GM12891 (cell line): ENCODE data around the gene TDRD12.

Experiments used
- POLR2A ChIP-seq: IDR thresholded peaks from 2 replicates; pipeline ENCODE4 v1.6.1; 2011; ENCODE audit warnings: low read depth, low read length, control low read depth
- POLR2AphosphoS5 ChIP-seq: IDR thresholded peaks from 2 replicates; pipeline ENCODE4 v1.6.1; 2011; ENCODE audit warnings: low read depth, low read length, control low read depth
- TAF1 ChIP-seq: IDR thresholded peaks from 2 replicates; pipeline ENCODE4 v1.6.1; 2011; ENCODE audit warnings: low read depth, low read length, control low read depth

GRCh38 chr19:32876236-32876918, 156.8 kb downstream of the TDRD12 start:
- TF ChIP-seq POLR2AphosphoS5 (no peak), POLR2A (no peak), TAF1 (no peak)
